ENCODE measurements around the gene LOX.

DNA sequence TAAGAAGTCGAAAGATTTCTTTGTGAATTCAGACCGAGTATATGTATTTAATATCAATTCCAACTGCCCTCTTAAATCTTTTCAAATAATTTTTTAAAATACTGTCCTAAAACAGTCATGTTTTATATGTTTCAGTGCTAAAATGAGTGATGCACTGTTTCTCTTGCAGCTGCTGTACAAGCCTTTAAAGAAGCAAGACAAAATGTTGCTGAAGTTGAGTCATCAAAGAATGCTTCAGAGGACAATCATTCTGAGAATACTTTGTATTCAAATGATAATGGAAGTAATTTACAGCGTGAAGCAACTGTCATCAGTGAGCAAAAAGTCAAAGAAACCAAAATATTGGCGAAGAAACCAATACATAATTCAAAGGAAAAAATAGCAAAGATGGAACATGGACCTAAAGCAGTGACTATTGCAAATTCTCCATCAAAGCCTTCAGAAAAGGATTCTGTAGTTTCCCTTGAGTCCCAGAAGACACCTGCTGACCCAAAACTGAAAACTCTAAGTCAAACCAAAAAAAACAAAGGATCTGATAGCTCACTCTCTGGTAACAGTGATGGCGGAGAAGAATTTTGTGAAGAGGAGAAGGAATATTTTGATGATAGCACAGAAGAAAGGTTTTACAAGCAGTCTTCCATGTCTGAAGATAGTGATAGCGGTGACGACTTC lies 58.0 kb downstream of the LOX start:
- TF ChIP-seq EZH2 (IDR thresholded peaks at IDR 0.05; ENCODE audit: insufficient read depth, poor library complexity, severe bottlenecking): no peak
- TF ChIP-seq EZH2phosphoT487 (IDR thresholded peaks at IDR 0.05; ENCODE audit: insufficient read depth, low read depth): no peak

Data from GM23248 (cell line).